HG02970 (cell line): ENCODE results near the gene PHLDA1.

Experiments
- ATAC-seq: cut with Tn5 transposase; IDR thresholded peaks from one replicate; pipeline ENCODE4 v1.9.1; 2021; ENCODE audit warnings: mild to moderate bottlenecking, moderate library complexity, moderate number of reproducible peaks; ENCODE audit not compliant: unreplicated experiment, low FRiP score

The PHLDA1 gene

GRCh38 chr12:76020731-76021672 is 10.6 kb downstream of the PHLDA1 start:
- ATAC-seq, result no peak

GRCh38 chr12:76020281-76020680 is 11.3 kb downstream of the PHLDA1 start:
- no peak for ATAC-seq

GRCh38 chr12:76018672-76019071 is 12.9 kb downstream of the PHLDA1 start:
- ATAC-seq, result no peak

- no peak for ATAC-seq
These were observed 13.5 kb downstream of the PHLDA1 start for GRCh38 chr12:76018111-76018510.

- ATAC-seq, result no peak
These were observed 17.6 kb downstream of the PHLDA1 start for GRCh38 chr12:76014007-76014406.

GRCh38 chr12:76013603-76014002 is 18.0 kb downstream of the PHLDA1 start:
- ATAC-seq, result no peak

- no peak for ATAC-seq
These were observed 18.9 kb downstream of the PHLDA1 start for GRCh38 chr12:76012644-76013043.

- no peak for ATAC-seq
These were observed 20.7 kb downstream of the PHLDA1 start for GRCh38 chr12:76010732-76011458.

GRCh38 chr12:76008428-76008827 is 23.1 kb downstream of the PHLDA1 start:
- ATAC-seq, result no peak

- no peak for ATAC-seq
These were observed 23.9 kb downstream of the PHLDA1 start for GRCh38 chr12:76007640-76008039.

- no peak for ATAC-seq
These were observed 25.3 kb downstream of the PHLDA1 start for GRCh38 chr12:76006028-76006925.

- ATAC-seq, result no peak
These were observed 28.3 kb downstream of the PHLDA1 start for GRCh38 chr12:76003355-76003638.

- no peak for ATAC-seq
These were observed 28.8 kb downstream of the PHLDA1 start for GRCh38 chr12:76002598-76003354.

- no peak for ATAC-seq
These were observed 33.1 kb downstream of the PHLDA1 start for GRCh38 chr12:75998292-75999063.

- no peak for ATAC-seq
These were observed 33.9 kb downstream of the PHLDA1 start for GRCh38 chr12:75997658-75998057.

- ATAC-seq, result no peak
These were observed 34.6 kb downstream of the PHLDA1 start for GRCh38 chr12:75996861-75997447.

GRCh38 chr12:75995691-75996090 is 35.9 kb downstream of the PHLDA1 start:
- ATAC-seq, result no peak

- ATAC-seq, result no peak
These were observed 37.4 kb downstream of the PHLDA1 start for GRCh38 chr12:75994069-75994740.
